Neural cell (in vitro differentiated cells): ENCODE measurements around the gene NDUFAF5. TPM values are rescaled to one million over a fixed set of nuclear protein-coding genes. Genes with fewer than 3 reads are reported as not detected.

Experiments
- H2AFZ ChIP-seq: fragments of 200-600, 300-800 bp; sonication (generic), shearing (Covaris generic); 2 replicates; pipeline ENCODE4 v1.6.0; 2014; ENCODE audit warnings: low read depth, mild to moderate bottlenecking, antibody characterized with exemption, low read length, moderate library complexity
- H3F3A ChIP-seq: fragments of 200-600 bp; shearing (Covaris generic); 2 replicates; pipeline ENCODE4 v1.6.1; 2016; ENCODE audit warnings: mild to moderate bottlenecking, moderate library complexity, mixed read lengths, antibody characterized with exemption, low read length; ENCODE audit not compliant: insufficient read depth, poor library complexity, severe bottlenecking
- H3K27ac ChIP-seq: fragments of 200-600, 300-800 bp; sonication (generic), shearing (Covaris generic); 2 replicates; pipeline ENCODE4 v1.5.1; 2014; ENCODE audit warnings: mild to moderate bottlenecking, low read length, moderate library complexity
- H3K27me3 ChIP-seq: fragments of 300-800, 200-600 bp; sonication (generic), shearing (Covaris generic); 2 replicates; pipeline ENCODE4 v1.6.0; 2014; ENCODE audit warnings: mild to moderate bottlenecking, low read depth, low read length, moderate library complexity; ENCODE audit not compliant: insufficient read depth
- H3K36me3 ChIP-seq: fragments of 300-800, 200-600 bp; sonication (generic), shearing (Covaris generic); 2 replicates; pipeline ENCODE4 v1.5.1; 2014; ENCODE audit warnings: mild to moderate bottlenecking, antibody characterized with exemption, low read length, moderate library complexity; ENCODE audit not compliant: insufficient read depth
- H3K4me2 ChIP-seq: fragments of 300-800, 200-600 bp; sonication (generic), shearing (Covaris generic); 2 replicates; pipeline ENCODE4 v1.6.0; 2014; ENCODE audit warnings: mild to moderate bottlenecking, low read length
- H3K4me3 ChIP-seq: fragments of 300-800, 200-600 bp; sonication (generic), shearing (Covaris generic); 2 replicates; pipeline ENCODE4 v1.5.1; 2014; ENCODE audit warnings: mild to moderate bottlenecking, low read length, moderate library complexity
- H3K79me2 ChIP-seq: fragments of 200-600 bp; shearing (Covaris generic); replicated peaks from 2 replicates; pipeline ENCODE4 v1.6.0; 2014; ENCODE audit warnings: mild to moderate bottlenecking, low read length, moderate library complexity; ENCODE audit not compliant: insufficient read depth
- H3K9ac ChIP-seq: fragments of 300-800, 200-600 bp; sonication (generic), shearing (Covaris generic); 2 replicates; pipeline ENCODE4 v1.6.1; 2016; ENCODE audit warnings: mild to moderate bottlenecking, low read length, mixed read lengths
- H3K9me2 ChIP-seq: fragments of 200-600 bp; shearing (Covaris generic); 2 replicates; pipeline ENCODE4 v1.6.1; 2016; ENCODE audit warnings: mild to moderate bottlenecking, low read length, mixed read lengths; ENCODE audit not compliant: insufficient read depth
- H3K9me3 ChIP-seq: fragments of 200-600, 300-800 bp; sonication (generic), shearing (Covaris generic); 2 replicates; pipeline ENCODE4 v1.6.1; 2016; ENCODE audit warnings: mild to moderate bottlenecking, mixed run types, low read length, moderate library complexity, mixed read lengths
- H4K20me1 ChIP-seq: fragments of 200-600 bp; shearing (Covaris generic); 2 replicates; pipeline ENCODE4 v1.6.1; 2016; ENCODE audit warnings: mild to moderate bottlenecking, mixed run types; ENCODE audit not compliant: insufficient read depth
- EP300 ChIP-seq: fragments of 450-650 bp; conservative IDR thresholded peaks from 2 replicates; pipeline ENCODE4 v1.6.1; 2014; ENCODE audit warnings: antibody characterized with exemption, mild to moderate bottlenecking, moderate library complexity; ENCODE audit not compliant: poor library complexity, severe bottlenecking
- EZH2 ChIP-seq: fragments of 200-600, 300-800 bp; shearing (Covaris generic), sonication (generic); IDR thresholded peaks from 2 replicates; pipeline ENCODE4 v1.6.1; 2014; ENCODE audit warnings: antibody characterized with exemption, low read length, borderline replicate concordance, mild to moderate bottlenecking; ENCODE audit not compliant: insufficient read depth, poor library complexity, severe bottlenecking
- MXI1 ChIP-seq: fragments of 450-650 bp; conservative IDR thresholded peaks from 2 replicates; pipeline ENCODE4 v1.6.1; 2014; ENCODE audit warnings: antibody characterized with exemption, mild to moderate bottlenecking; ENCODE audit not compliant: poor library complexity, severe bottlenecking
- POLR2AphosphoS5 ChIP-seq: IDR thresholded peaks from 2 replicates; pipeline ENCODE4 v1.6.1; 2012
- RAD21 ChIP-seq: fragments of 450-650 bp; conservative IDR thresholded peaks from 2 replicates; pipeline ENCODE4 v1.6.1; 2014; ENCODE audit warnings: antibody characterized with exemption, mild to moderate bottlenecking, moderate library complexity
- SMC3 ChIP-seq: fragments of 450-650 bp; conservative IDR thresholded peaks from 2 replicates; pipeline ENCODE4 v1.6.1; 2014; ENCODE audit warnings: antibody characterized with exemption, mild to moderate bottlenecking, moderate library complexity; ENCODE audit not compliant: poor library complexity
- TAF1 ChIP-seq: IDR thresholded peaks from 2 replicates; pipeline ENCODE4 v1.6.1; 2012; ENCODE audit warnings: low read depth
- polyA plus RNA-seq: library from polyadenylated mRNA; depleted of rRNA; stranded (reverse); fragments of >200 nt; gene quantifications from 2 replicates; pipeline ENCODE4 v1.2.3, GENCODE V29; 2014
- TF ChIP-seq, protein P1 (sequence below): fragments of 450-650 bp; IDR thresholded peaks from 2 replicates; pipeline ENCODE4 v1.5.1; 2014; ENCODE audit warnings: antibody characterized with exemption, mild to moderate bottlenecking, moderate library complexity; ENCODE audit not compliant: poor library complexity, severe bottlenecking
- TF ChIP-seq, protein P2 (sequence below): IDR thresholded peaks from 2 replicates; pipeline ENCODE4 v1.6.1; 2012; ENCODE audit warnings: borderline replicate concordance

NDUFAF5 gene
- polyA plus RNA-seq, 1 donor from 2014 or later: 103 TPM

DNA sequence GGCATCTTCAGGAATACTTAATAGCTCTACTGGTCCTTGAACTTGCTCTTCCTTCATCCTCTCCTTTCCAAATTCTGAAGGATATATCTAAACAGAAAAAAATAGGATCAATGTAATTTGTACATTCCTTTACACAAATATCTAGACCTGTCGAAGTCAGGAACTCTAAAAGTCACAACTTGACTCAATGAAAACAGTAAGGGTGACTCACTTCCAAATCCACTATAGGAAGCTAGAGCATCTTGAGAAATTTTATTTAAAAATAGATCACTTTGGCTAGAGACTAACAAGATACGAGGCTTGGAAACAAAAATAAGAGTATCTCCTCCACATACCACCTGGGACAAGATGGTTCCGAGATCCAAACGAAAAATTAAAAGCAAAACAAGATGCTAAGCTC is 12.3 kb upstream of the NDUFAF5 start:
- H3K27ac ChIP-seq: no peak overlapping the region
- H3K9me2 ChIP-seq: no peaks in the 10 kb centered on the region
- no peaks in the 10 kb centered on the region for H3K27me3 ChIP-seq
- H2AFZ ChIP-seq: no peak overlapping the region
- H3F3A ChIP-seq: no peaks in the 10 kb centered on the region
- no peak overlapping the region for H3K4me2 ChIP-seq
- no peak overlapping the region for H3K9ac ChIP-seq
- H3K36me3 ChIP-seq: peaks cover 8% of the 10 kb centered on the region
- H3K79me2 ChIP-seq: no peaks in the 10 kb centered on the region
- TF ChIP-seq MXI1 (no peak), RAD21 (no peak)
- TF ChIP-seq, protein P1, sequence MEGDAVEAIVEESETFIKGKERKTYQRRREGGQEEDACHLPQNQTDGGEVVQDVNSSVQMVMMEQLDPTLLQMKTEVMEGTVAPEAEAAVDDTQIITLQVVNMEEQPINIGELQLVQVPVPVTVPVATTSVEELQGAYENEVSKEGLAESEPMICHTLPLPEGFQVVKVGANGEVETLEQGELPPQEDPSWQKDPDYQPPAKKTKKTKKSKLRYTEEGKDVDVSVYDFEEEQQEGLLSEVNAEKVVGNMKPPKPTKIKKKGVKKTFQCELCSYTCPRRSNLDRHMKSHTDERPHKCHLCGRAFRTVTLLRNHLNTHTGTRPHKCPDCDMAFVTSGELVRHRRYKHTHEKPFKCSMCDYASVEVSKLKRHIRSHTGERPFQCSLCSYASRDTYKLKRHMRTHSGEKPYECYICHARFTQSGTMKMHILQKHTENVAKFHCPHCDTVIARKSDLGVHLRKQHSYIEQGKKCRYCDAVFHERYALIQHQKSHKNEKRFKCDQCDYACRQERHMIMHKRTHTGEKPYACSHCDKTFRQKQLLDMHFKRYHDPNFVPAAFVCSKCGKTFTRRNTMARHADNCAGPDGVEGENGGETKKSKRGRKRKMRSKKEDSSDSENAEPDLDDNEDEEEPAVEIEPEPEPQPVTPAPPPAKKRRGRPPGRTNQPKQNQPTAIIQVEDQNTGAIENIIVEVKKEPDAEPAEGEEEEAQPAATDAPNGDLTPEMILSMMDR: no peak
- H3K9me3 ChIP-seq: no peaks in the 10 kb centered on the region
- H4K20me1 ChIP-seq: no peaks in the 10 kb centered on the region
- no peak overlapping the region for H3K4me3 ChIP-seq

DNA sequence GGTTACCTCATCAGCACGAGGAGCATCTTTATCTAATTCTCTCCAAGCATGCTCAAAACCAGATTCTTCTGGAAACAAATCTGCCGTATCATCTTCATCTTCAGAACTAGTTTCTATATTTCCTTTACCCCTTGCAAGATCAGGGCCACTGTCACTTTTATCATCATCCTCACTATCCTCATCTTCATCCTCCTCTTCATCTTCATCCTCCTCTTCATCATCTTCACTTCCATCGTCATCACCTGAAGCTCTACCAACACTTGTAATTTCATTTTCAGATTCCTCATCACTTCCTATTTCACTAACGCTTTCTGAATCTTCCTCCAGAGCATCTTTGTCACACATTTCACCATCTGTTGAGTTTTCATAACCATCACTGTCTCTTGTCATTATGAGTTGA is 9.0 kb upstream of the NDUFAF5 start:
- Histone ChIP-seq H3K4me2 (no peak overlapping the region), H3K79me2 (no peaks in the 10 kb centered on the region), H3K27ac (no peak overlapping the region), H3K9me2 (no peaks in the 10 kb centered on the region), H3K4me3 (no peak overlapping the region), H3K27me3 (no peaks in the 10 kb centered on the region), H3K9ac (no peak overlapping the region), H4K20me1 (no peaks in the 10 kb centered on the region), H3K36me3 (peaks cover 5% of the 10 kb centered on the region), H2AFZ (no peak overlapping the region), H3K9me3 (no peaks in the 10 kb centered on the region), H3F3A (no peaks in the 10 kb centered on the region)
- TF ChIP-seq EP300 (no peak), RAD21 (no peak), POLR2AphosphoS5 (no peak), MXI1 (no peak)

DNA sequence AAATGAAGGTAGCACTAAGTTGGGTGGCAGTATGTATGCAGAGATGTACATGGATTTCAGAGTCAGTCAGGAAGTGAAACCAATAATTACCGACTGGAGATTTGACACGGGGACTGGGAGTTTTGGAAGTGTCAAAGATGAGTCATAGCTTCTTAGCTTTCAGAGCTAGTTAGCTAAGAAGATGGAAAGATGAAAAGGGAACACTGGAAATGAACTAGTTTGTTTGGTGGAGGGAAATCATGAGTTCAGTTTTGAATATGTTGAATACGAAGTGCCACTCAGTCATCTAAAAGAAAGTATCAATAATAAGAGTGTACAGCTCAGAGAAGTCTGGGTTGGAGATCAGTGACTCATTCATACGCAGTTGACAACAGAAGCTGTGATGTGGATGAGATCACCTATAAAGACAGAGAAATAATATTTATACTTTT is 7.6 kb upstream of the NDUFAF5 start:
- Histone ChIP-seq H3K27ac (no peak overlapping the region), H4K20me1 (no peaks in the 10 kb centered on the region), H3K4me3 (no peak overlapping the region), H3K79me2 (no peaks in the 10 kb centered on the region), H3K36me3 (peaks cover 5% of the 10 kb centered on the region), H3K9me2 (no peaks in the 10 kb centered on the region), H3K9me3 (no peaks in the 10 kb centered on the region), H3F3A (no peaks in the 10 kb centered on the region), H3K9ac (no peak overlapping the region), H3K27me3 (no peaks in the 10 kb centered on the region), H2AFZ (no peak overlapping the region), H3K4me2 (no peak overlapping the region)
- no peak for TF ChIP-seq POLR2AphosphoS5
- no peak for TF ChIP-seq TAF1
- TF ChIP-seq, protein P2, sequence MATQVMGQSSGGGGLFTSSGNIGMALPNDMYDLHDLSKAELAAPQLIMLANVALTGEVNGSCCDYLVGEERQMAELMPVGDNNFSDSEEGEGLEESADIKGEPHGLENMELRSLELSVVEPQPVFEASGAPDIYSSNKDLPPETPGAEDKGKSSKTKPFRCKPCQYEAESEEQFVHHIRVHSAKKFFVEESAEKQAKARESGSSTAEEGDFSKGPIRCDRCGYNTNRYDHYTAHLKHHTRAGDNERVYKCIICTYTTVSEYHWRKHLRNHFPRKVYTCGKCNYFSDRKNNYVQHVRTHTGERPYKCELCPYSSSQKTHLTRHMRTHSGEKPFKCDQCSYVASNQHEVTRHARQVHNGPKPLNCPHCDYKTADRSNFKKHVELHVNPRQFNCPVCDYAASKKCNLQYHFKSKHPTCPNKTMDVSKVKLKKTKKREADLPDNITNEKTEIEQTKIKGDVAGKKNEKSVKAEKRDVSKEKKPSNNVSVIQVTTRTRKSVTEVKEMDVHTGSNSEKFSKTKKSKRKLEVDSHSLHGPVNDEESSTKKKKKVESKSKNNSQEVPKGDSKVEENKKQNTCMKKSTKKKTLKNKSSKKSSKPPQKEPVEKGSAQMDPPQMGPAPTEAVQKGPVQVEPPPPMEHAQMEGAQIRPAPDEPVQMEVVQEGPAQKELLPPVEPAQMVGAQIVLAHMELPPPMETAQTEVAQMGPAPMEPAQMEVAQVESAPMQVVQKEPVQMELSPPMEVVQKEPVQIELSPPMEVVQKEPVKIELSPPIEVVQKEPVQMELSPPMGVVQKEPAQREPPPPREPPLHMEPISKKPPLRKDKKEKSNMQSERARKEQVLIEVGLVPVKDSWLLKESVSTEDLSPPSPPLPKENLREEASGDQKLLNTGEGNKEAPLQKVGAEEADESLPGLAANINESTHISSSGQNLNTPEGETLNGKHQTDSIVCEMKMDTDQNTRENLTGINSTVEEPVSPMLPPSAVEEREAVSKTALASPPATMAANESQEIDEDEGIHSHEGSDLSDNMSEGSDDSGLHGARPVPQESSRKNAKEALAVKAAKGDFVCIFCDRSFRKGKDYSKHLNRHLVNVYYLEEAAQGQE: no peak
- no peak for TF ChIP-seq MXI1
- no peak for TF ChIP-seq EZH2
- no peak for TF ChIP-seq SMC3
- TF ChIP-seq, protein P1: no peak
- TF ChIP-seq EP300: no peak
- TF ChIP-seq RAD21: no peak
